OCI-LY3 (cell line): Measurements from ENCODE around the gene C1QTNF6.

ENCODE experiments used
- H2AFZ ChIP-seq: fragments of 200-600, 300-600 bp; shearing (Covaris generic); 2 replicates; pipeline ENCODE4 v1.6.0; 2014; ENCODE audit warnings: antibody characterized with exemption, low read depth, low read length
- H3K27ac ChIP-seq: fragments of 200-600, 300-600 bp; sonication (generic); 2 replicates; pipeline ENCODE4 v1.5.1; 2014; ENCODE audit warnings: mild to moderate bottlenecking, low read length, moderate library complexity, mixed read lengths
- H3K27me3 ChIP-seq: fragments of 200-600, 300-600 bp; sonication (generic); 2 replicates; pipeline ENCODE4 v1.6.1; 2014; ENCODE audit warnings: low read depth, low read length, mixed read lengths
- H3K36me3 ChIP-seq: fragments of 200-600, 300-600 bp; sonication (generic); replicated peaks from 2 replicates; pipeline ENCODE3; 2014; ENCODE audit warnings: low read depth, low read length, mixed read lengths
- H3K4me1 ChIP-seq: fragments of 300-600, 200-600 bp; sonication (generic); 2 replicates; pipeline ENCODE4 v1.6.1; 2014; ENCODE audit warnings: low read length, mixed read lengths
- H3K4me2 ChIP-seq: fragments of 200-600, 300-600 bp; sonication (generic); 2 replicates; pipeline ENCODE4 v1.6.1; 2014; ENCODE audit warnings: low read length, mixed read lengths
- H3K4me3 ChIP-seq: fragments of 300-600, 200-600 bp; sonication (generic); 2 replicates; pipeline ENCODE4 v1.5.1; 2014; ENCODE audit warnings: antibody characterized with exemption, mild to moderate bottlenecking, low read length, moderate library complexity
- H3K79me2 ChIP-seq: fragments of 300-600, 200-600 bp; shearing (Covaris generic); 2 replicates; pipeline ENCODE4 v1.6.1; 2014; ENCODE audit warnings: mild to moderate bottlenecking, low read length, mixed read lengths
- H3K9ac ChIP-seq: fragments of 300-600, 200-600 bp; shearing (Covaris generic); 2 replicates; pipeline ENCODE4 v1.6.0; 2014; ENCODE audit warnings: mild to moderate bottlenecking, low read length, moderate library complexity
- H3K9me3 ChIP-seq: fragments of 200-600, 300-600 bp; shearing (Covaris generic); 2 replicates; pipeline ENCODE4 v1.6.1; 2014; ENCODE audit warnings: low read length, mixed read lengths; ENCODE audit not compliant: insufficient read depth
- H4K20me1 ChIP-seq: fragments of 200-600, 300-600 bp; sonication (generic); 2 replicates; pipeline ENCODE4 v1.6.1; 2016; ENCODE audit warnings: low read length, mixed read lengths; ENCODE audit not compliant: insufficient read depth
- CTCF ChIP-seq: fragments of 200-600, 300-600 bp; sonication (generic); IDR thresholded peaks from 2 replicates; pipeline ENCODE4 v1.5.1; 2014; ENCODE audit warnings: antibody characterized with exemption, low read length, low read depth
- EZH2phosphoT487 ChIP-seq: fragments of 200-600 bp; shearing (Covaris generic); IDR thresholded peaks from 2 replicates; pipeline ENCODE4 v1.6.1; 2018; ENCODE audit warnings: antibody characterized with exemption, mixed run types, low read depth

C1QTNF6 gene

GRCh38 chr22:37141476-37141875, 46.6 kb downstream of the C1QTNF6 start:
- TF ChIP-seq CTCF: no peak
- TF ChIP-seq EZH2phosphoT487: no peak
- no peak overlapping the region for H3K27ac ChIP-seq
- H3K27me3 ChIP-seq: no peaks in the 10 kb centered on the region
- no peaks in the 10 kb centered on the region for H3K9me3 ChIP-seq
- no peaks in the 10 kb centered on the region for H3K79me2 ChIP-seq
- no peak overlapping the region for H3K4me3 ChIP-seq
- peaks cover 18% of the 10 kb centered on the region for H3K36me3 ChIP-seq
- no peak overlapping the region for H3K4me2 ChIP-seq
- peaks cover 27% of the 10 kb centered on the region for H3K4me1 ChIP-seq
- H2AFZ ChIP-seq: no peak overlapping the region
- no peaks in the 10 kb centered on the region for H4K20me1 ChIP-seq
- H3K9ac ChIP-seq: no peak overlapping the region

DNA sequence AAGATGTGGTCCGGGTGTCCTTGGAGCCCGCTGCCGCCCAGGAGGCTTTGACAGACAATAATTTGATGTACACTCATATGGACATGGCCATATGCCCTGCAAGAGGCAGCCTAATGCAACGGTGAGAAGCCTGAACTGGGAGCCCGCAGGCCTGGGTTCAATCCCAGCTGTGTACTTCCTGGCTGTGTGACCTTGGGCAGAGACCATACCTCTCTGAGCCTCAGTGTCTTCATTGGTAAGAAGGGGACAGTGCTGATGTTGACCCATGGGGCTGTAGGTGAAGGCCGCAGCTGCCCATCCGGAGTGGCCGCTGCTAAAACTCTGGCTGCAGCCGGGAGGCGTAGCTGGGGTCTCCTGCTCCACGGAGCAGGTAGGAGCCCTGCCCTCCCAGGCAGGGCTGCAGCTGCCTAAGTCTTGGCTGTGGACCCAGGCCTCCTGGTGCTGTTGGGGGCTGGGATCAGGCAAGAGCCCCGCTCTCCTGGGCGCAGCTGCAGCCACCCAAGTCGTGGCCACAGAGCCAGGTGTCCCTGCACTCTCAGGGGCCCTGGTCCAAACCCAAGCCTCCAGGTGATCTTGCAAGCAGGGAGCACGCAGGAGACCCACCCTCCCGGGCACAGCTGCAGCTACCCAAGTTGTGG, 47.2 kb downstream of the C1QTNF6 start:
- no peaks in the 10 kb centered on the region for H3K79me2 ChIP-seq
- no peaks in the 10 kb centered on the region for H4K20me1 ChIP-seq
- no peak overlapping the region for H3K4me2 ChIP-seq
- no peaks in the 10 kb centered on the region for H3K27me3 ChIP-seq
- peaks cover 27% of the 10 kb centered on the region for H3K4me1 ChIP-seq
- no peak overlapping the region for H3K9ac ChIP-seq
- H3K9me3 ChIP-seq: no peaks in the 10 kb centered on the region
- no peak overlapping the region for H3K27ac ChIP-seq
- TF ChIP-seq CTCF (no peak), EZH2phosphoT487 (no peak)
- no peak overlapping the region for H2AFZ ChIP-seq
- no peak overlapping the region for H3K4me3 ChIP-seq
- peaks cover 18% of the 10 kb centered on the region for H3K36me3 ChIP-seq

DNA sequence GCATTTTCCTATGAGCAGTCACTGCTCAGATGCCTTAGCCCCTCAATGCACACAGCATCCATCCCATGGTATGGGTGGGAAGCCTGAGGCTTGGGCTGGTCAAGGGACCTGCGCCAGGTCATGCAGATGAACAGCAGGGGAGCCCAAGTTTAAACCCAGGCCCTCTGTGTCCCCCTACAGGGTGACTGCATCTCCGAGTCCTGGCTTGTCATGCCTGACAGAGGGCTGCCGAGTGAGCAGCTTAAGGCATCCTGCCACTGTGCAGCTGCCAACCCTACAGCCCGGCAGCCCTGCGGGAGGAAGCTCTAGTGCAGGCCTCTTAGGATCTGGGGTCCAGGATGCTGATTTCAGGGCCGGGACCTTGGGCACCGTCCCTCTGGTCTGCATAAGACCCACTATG, 48.3 kb downstream of the C1QTNF6 start:
- Histone ChIP-seq H2AFZ (no peak overlapping the region), H3K4me3 (peak overlapping the region; percentile 8; the same call in 1 of the 2 replicates), H3K4me1 (peaks cover 27% of the 10 kb centered on the region), H3K9ac (peak overlapping the region; percentile 35; the same call in 1 of the 2 replicates), H3K27ac (peak overlapping the region; percentile 55), H4K20me1 (no peaks in the 10 kb centered on the region), H3K9me3 (no peaks in the 10 kb centered on the region), H3K27me3 (no peaks in the 10 kb centered on the region), H3K4me2 (peak overlapping the region; percentile 53), H3K79me2 (no peaks in the 10 kb centered on the region), H3K36me3 (peaks cover 18% of the 10 kb centered on the region)
- TF ChIP-seq CTCF: peak; percentile 26; the same call in 1 of the 2 replicates
- TF ChIP-seq EZH2phosphoT487: no peak

- Histone ChIP-seq H3K27ac (peak overlapping the region; percentile 55), H3K9me3 (no peaks in the 10 kb centered on the region), H3K9ac (peak overlapping the region; percentile 35; the same call in 1 of the 2 replicates), H2AFZ (no peak overlapping the region), H3K79me2 (no peaks in the 10 kb centered on the region), H3K36me3 (peaks cover 18% of the 10 kb centered on the region), H3K4me2 (peak overlapping the region; percentile 53), H4K20me1 (no peaks in the 10 kb centered on the region), H3K4me3 (peak overlapping the region; percentile 8), H3K27me3 (no peaks in the 10 kb centered on the region), H3K4me1 (peaks cover 27% of the 10 kb centered on the region)
- TF ChIP-seq CTCF: no peak
- no peak for TF ChIP-seq EZH2phosphoT487
Measured at GRCh38 chr22:37138849-37139561, 49.0 kb downstream of the C1QTNF6 start.
